PC-3 (cell line): ENCODE results near the gene ST6GALNAC5. TPM values are rescaled to one million over a fixed set of nuclear protein-coding genes. Genes with fewer than 3 reads are reported as not detected.

Experiments used
- ATAC-seq: fragments of 200-7000 bp; cut with Tn5 transposase; 2 replicates; pipeline ENCODE4 v1.9.1; 2020; ENCODE audit warnings: mild to moderate bottlenecking, moderate library complexity
- BruUV-seq: library from RNA; stranded (reverse); fragments of 400-500 nt; replicated peaks from 2 replicates; lab custom pipeline; 2021; lab: Mats Ljungman, UMichigan
- CTCF ChIA-PET: fragments of 300-600 bp; sonication (Branson Sonifier 250); formaldehyde crosslinking; loops from one replicate; lab custom pipeline; 2022; ENCODE audit warnings: antibody characterized with exemption; lab: Charles Lee
- POLR2A ChIA-PET: fragments of 300-600 bp; sonication (Branson Sonifier 250); formaldehyde crosslinking; loops from one replicate; lab custom pipeline; 2022; ENCODE audit warnings: antibody characterized with exemption; ENCODE audit not compliant: unreplicated experiment; lab: Charles Lee
- DNase-seq: peaks from one replicate; pipeline ENCODE4 v3.0.0-alpha.2; 2015
- H2AFZ ChIP-seq: fragments of 300-600 bp; sonication (generic); 2 replicates; pipeline ENCODE4 v1.6.0; 2016; ENCODE audit warnings: antibody characterized with exemption, low read length
- H3F3A ChIP-seq: fragments of 300-600 bp; sonication (generic); one replicate; pipeline ENCODE4 v1.6.0; 2017; ENCODE audit warnings: antibody characterized with exemption, low read length, control low read depth, mild to moderate bottlenecking; ENCODE audit not compliant: unreplicated experiment
- H3K27ac ChIP-seq: fragments of 300-600 bp; sonication (generic); 2 replicates; pipeline ENCODE4 v1.5.1; 2016; ENCODE audit warnings: mild to moderate bottlenecking, low read length
- H3K27me3 ChIP-seq: fragments of 300-600 bp; sonication (generic); 2 replicates; pipeline ENCODE4 v1.6.1; 2016; ENCODE audit warnings: low read length, mixed read lengths
- H3K36me3 ChIP-seq: fragments of 300-600 bp; sonication (generic); 2 replicates; pipeline ENCODE4 v1.6.1; 2016; ENCODE audit warnings: low read depth, mixed run types, low read length, mixed read lengths
- H3K4me1 ChIP-seq: fragments of 300-600 bp; sonication (generic); 2 replicates; pipeline ENCODE4 v1.5.1; 2016; ENCODE audit warnings: low read length; ENCODE audit not compliant: insufficient read depth
- H3K4me2 ChIP-seq: fragments of 300-600 bp; sonication (generic); 2 replicates; pipeline ENCODE4 v1.6.0; 2016; ENCODE audit warnings: low read length
- H3K4me3 ChIP-seq: fragments of 300-600 bp; sonication (generic); 2 replicates; pipeline ENCODE4 v1.5.1; 2016; ENCODE audit warnings: mild to moderate bottlenecking, low read length, mixed read lengths
- H3K79me2 ChIP-seq: fragments of 300-600 bp; sonication (generic); 2 replicates; pipeline ENCODE4 v1.6.1; 2017; ENCODE audit warnings: low read length, mixed read lengths
- H3K9ac ChIP-seq: fragments of 300-600 bp; sonication (generic); 2 replicates; pipeline ENCODE4 v1.6.0; 2016; ENCODE audit warnings: mild to moderate bottlenecking, low read length
- H3K9me2 ChIP-seq: fragments of 300-600 bp; sonication (generic); replicated peaks from 2 replicates; pipeline ENCODE4 v1.6.1; 2016; ENCODE audit warnings: mixed run types, low read length, mixed read lengths
- H3K9me3 ChIP-seq: fragments of 300-600 bp; sonication (generic); 2 replicates; pipeline ENCODE4 v1.6.1; 2016; ENCODE audit warnings: low read length, mixed read lengths
- H4K20me1 ChIP-seq: fragments of 300-600 bp; sonication (generic); 2 replicates; pipeline ENCODE4 v1.6.1; 2016; ENCODE audit warnings: low read length, mixed read lengths
- EZH2 ChIP-seq: fragments of 300-600 bp; sonication (generic); IDR thresholded peaks from one replicate; pipeline ENCODE4 v1.6.1; 2017; ENCODE audit warnings: antibody characterized with exemption, mild to moderate bottlenecking, low read length; ENCODE audit not compliant: unreplicated experiment
- EZH2phosphoT487 ChIP-seq: fragments of 300-600 bp; sonication (generic); IDR thresholded peaks from 2 replicates; pipeline ENCODE4 v1.6.1; 2018; ENCODE audit warnings: mild to moderate bottlenecking, antibody characterized with exemption, low read length, borderline replicate concordance
- intact Hi-C: fragments of 100-400 bp; cut with micrococcal nuclease; formaldehyde crosslinking; loops from 2 replicates; pipeline ENCODE4 v1.9.0; 2023
- total RNA-seq: library from RNA; depleted of rRNA; stranded (reverse); fragments of >200 nt; gene quantifications from 2 replicates; pipeline ENCODE4 v1.2.3, GENCODE V29; 2014
- TF ChIP-seq, protein P1 (sequence below): fragments of 300-600 bp; sonication (generic); conservative IDR thresholded peaks from 2 replicates; pipeline ENCODE4 v1.5.1; 2017; ENCODE audit warnings: antibody characterized with exemption, low read depth, mild to moderate bottlenecking, low read length

Gene ST6GALNAC5
- total RNA-seq, 1 experiment from 2014 or later = 0.36 TPM

DNA sequence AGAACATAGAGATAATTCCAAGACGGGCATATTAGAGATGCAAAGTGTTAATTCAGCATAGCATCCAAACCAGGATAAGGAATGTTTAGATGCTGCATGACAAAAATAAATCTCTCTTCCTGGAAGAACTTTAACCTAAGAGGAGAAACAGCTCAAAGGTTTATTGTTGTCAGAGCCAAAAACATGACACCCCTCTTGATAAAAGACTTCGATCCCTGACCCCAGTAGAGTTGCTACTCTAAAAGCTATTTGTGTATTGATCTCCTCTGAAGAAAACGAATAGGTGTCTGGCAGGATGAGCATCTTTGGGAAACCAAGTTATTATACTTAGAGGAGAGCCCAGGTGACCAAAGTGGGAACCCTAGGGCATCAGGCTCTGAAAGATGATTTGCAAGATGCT lies 193.9 kb downstream of the ST6GALNAC5 start:
- H3K4me3 ChIP-seq = no peak overlapping the region
- H3K9ac ChIP-seq = no peak overlapping the region
- no peaks in the 10 kb centered on the region for H3K27me3 ChIP-seq
- H3K9me3 ChIP-seq = no peaks in the 10 kb centered on the region
- no peak overlapping the region for H3K4me2 ChIP-seq
- CTCF ChIA-PET = no interaction called here
- no peak overlapping the region for H3K27ac ChIP-seq
- H3K4me1 ChIP-seq = peaks cover 11% of the 10 kb centered on the region
- H4K20me1 ChIP-seq = no peaks in the 10 kb centered on the region
- H3F3A ChIP-seq = no peaks in the 10 kb centered on the region
- ATAC-seq (no peak), DNase-seq (no peak)
- POLR2A ChIA-PET = no interaction called here
- no peak overlapping the region for H2AFZ ChIP-seq
- H3K9me2 ChIP-seq = no peaks in the 10 kb centered on the region
- no peaks in the 10 kb centered on the region for H3K79me2 ChIP-seq
- intact Hi-C loops = no loop called here
- no peaks in the 10 kb centered on the region for H3K36me3 ChIP-seq
- TF ChIP-seq, protein P1, sequence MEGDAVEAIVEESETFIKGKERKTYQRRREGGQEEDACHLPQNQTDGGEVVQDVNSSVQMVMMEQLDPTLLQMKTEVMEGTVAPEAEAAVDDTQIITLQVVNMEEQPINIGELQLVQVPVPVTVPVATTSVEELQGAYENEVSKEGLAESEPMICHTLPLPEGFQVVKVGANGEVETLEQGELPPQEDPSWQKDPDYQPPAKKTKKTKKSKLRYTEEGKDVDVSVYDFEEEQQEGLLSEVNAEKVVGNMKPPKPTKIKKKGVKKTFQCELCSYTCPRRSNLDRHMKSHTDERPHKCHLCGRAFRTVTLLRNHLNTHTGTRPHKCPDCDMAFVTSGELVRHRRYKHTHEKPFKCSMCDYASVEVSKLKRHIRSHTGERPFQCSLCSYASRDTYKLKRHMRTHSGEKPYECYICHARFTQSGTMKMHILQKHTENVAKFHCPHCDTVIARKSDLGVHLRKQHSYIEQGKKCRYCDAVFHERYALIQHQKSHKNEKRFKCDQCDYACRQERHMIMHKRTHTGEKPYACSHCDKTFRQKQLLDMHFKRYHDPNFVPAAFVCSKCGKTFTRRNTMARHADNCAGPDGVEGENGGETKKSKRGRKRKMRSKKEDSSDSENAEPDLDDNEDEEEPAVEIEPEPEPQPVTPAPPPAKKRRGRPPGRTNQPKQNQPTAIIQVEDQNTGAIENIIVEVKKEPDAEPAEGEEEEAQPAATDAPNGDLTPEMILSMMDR = no peak
- TF ChIP-seq EZH2phosphoT487 (no peak), EZH2 (no peak)
- no TSS peak for BruUV-seq

DNA sequence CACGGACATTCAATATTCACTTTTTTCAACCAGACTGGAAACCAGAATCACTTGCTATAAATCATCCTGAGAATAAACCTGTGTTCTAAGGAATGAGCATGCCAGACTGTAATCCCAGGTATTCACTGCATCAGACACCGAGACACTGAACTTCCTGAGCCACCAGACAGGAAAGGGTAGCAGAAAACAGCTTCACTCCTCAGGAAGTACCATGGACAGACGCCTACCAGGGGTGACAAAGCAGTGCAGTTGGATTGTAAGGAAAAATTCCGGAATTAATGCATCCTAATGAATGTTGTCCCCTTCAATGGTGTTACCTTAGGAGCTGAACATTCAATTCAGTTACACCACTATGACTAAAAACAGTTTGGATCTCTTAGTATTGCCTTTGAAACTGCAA lies 195.8 kb downstream of the ST6GALNAC5 start:
- H3K36me3 ChIP-seq = no peaks in the 10 kb centered on the region
- intact Hi-C loops = no loop called here
- H3K9ac ChIP-seq = no peak overlapping the region
- POLR2A ChIA-PET = no interaction called here
- no peaks in the 10 kb centered on the region for H4K20me1 ChIP-seq
- no peaks in the 10 kb centered on the region for H3K9me3 ChIP-seq
- 0 out of 2 replicates have a peak, but pooled peaks cover 8% of the 10 kb centered on the region for H3K4me1 ChIP-seq
- no peak overlapping the region for H3K4me3 ChIP-seq
- no peaks in the 10 kb centered on the region for H3F3A ChIP-seq
- BruUV-seq = no TSS peak
- H2AFZ ChIP-seq = no peak overlapping the region
- DNase-seq = peak; percentile 12
- H3K27me3 ChIP-seq = no peaks in the 10 kb centered on the region
- no peak overlapping the region for H3K4me2 ChIP-seq
- ATAC-seq = no peak
- TF ChIP-seq EZH2 (no peak), EZH2phosphoT487 (no peak)
- TF ChIP-seq, protein P1 = no peak
- no peaks in the 10 kb centered on the region for H3K79me2 ChIP-seq
- no peak overlapping the region for H3K27ac ChIP-seq
- no peaks in the 10 kb centered on the region for H3K9me2 ChIP-seq
- CTCF ChIA-PET = no interaction called here

DNA sequence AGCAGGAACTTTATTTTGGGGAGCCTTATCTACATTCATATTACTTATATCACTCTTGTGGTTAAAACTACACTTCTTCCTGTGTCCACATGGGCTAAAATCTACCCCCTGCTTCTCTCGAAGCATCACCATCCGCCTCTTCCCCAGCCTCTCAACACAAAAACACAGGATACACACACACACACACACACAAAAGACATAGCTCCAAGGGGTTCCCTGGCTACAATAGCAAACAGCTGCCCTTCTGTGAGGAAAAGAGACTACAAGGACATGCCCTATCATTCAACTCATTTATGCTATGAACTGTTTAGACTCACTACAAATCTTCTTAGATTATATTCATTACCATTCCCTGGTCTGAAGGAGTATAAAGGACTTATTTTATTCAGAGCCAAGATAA lies 197.0 kb downstream of the ST6GALNAC5 start:
- DNase-seq = no peak
- Histone ChIP-seq H3K9ac (no peak overlapping the region), H3K4me2 (no peak overlapping the region), H3K4me1 (0 out of 2 replicates have a peak, but pooled peaks cover 8% of the 10 kb centered on the region), H3K36me3 (no peaks in the 10 kb centered on the region), H3K79me2 (no peaks in the 10 kb centered on the region), H3F3A (no peaks in the 10 kb centered on the region), H3K9me3 (no peaks in the 10 kb centered on the region), H3K4me3 (no peak overlapping the region), H3K27ac (no peak overlapping the region), H3K9me2 (no peaks in the 10 kb centered on the region), H3K27me3 (no peaks in the 10 kb centered on the region), H2AFZ (no peak overlapping the region), H4K20me1 (no peaks in the 10 kb centered on the region)
- intact Hi-C loops = no loop called here
- ChIA-PET POLR2A (no interaction called here), CTCF (no interaction called here)
- TF ChIP-seq, protein P1 = no peak
- TF ChIP-seq EZH2 (no peak), EZH2phosphoT487 (no peak)
- no TSS peak for BruUV-seq
- ATAC-seq = no peak
